ENCODE data around the gene EHD4.

Gene EHD4

DNA sequence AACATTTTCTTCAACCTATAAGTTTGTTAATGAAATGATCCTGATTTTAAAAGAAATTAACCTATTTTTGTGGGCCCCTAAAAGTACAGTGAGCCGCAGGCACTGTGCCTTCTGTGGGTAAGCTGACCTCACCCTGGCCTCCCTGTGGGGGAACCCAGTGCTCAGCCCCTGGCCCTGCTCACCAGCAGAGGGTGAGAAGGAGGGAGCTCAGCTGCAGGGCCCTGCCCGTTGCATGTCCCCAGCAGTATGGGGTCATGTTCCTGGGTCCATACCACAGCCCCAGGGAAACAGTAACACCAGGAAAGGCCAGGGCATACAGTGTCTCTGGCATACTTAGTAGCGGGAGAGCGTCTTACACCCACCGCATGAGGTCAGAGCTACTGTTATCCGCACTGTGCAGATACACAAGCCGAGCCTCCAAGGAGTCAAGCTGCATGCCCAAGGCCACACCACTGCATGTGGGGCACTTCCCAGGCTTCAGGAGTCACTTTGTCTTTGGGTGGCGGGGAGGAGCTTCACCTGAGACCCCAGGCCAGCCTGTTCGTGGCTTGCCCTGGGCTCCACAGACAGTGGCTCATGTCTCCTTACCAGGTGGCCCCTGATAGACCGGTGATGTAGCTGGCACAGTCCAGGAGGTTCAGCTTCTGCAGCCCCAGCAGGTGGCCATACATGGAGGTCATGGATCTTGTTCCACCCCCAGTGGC, 22.6 kb upstream of the EHD4 start:
- no peak for DNase-seq (ENCODE audit: low read depth, low spot score)

DNA sequence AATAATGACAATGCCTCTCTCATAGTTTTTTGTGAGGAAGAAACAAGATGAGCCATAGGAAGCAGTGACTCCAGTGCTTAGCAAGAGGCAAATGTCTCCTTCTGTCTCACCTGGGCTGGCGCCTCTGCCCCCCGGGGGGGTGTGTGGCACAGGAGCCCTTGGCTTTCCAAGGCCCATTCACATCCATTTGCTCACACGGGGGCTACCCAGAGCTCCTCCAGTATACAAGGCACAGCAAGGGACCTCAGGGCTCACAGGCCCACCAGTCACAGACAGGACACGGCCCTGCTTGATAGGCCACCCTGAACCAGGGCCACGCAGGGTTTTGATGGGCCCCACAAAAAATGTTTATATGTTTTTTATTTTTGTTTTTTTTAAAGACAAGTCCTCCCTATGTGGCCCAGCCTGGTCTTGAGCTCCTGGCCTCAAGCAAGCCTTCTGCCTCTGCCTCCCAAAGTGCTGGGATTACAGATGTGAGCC, 21.9 kb upstream of the EHD4 start:
- no peak for DNase-seq (ENCODE audit: low read depth, low spot score)

DNA sequence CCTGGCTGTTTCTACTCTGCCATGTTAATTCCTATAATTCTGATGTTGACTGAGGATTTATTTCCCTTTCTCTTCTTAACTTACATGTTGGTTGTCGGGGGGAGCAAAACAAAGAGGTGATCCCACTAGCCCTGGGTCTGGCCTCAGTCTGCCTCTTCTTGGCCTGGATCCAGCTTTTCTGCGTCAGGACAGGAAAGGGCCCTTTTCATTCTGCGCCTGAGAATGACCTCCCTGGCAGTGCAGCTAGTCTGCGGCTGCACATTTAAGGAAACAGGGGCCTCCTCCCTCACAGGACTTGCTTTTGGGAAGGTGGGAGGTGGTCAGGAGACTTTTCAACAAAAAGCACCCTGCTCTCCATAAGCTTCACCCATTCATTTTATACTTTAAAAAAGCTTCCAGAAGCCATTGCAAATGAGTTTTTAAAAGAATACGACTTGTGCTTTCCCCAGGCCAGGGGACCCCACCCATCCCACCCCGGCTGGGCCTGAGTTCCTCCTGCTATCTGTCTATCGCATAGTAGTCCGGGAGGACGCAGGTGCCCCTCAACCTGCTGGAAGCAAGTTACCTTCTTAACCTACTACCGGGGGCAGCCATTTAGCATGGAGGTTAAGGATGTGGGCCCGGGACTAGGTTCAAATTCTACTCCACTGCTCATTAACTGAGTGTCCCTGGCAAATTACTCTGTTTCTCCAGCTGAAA, 21.3 kb upstream of the EHD4 start:
- DNase-seq (ENCODE audit: low read depth, low spot score), result no peak

DNA sequence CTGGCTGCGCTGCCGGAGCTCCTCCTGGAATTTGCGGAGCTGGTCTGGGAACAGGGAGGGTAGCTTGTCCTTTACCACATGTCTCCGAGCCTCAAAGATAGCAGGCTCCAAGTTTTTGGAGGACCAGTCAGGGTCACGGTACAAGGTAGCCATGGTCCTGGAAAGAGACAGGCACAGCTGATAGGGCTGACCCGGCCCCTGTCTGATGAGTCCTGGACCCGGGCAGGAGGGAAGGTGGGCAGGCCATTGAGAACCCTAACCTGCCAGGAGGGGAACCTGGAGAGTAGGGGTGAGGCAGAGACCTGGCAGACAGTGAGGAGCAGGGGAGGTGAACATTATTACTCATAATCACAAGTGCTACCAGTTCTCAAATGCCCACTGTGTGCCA, 20.4 kb upstream of the EHD4 start:
- no peak for DNase-seq (ENCODE audit: low read depth, low spot score)

DNA sequence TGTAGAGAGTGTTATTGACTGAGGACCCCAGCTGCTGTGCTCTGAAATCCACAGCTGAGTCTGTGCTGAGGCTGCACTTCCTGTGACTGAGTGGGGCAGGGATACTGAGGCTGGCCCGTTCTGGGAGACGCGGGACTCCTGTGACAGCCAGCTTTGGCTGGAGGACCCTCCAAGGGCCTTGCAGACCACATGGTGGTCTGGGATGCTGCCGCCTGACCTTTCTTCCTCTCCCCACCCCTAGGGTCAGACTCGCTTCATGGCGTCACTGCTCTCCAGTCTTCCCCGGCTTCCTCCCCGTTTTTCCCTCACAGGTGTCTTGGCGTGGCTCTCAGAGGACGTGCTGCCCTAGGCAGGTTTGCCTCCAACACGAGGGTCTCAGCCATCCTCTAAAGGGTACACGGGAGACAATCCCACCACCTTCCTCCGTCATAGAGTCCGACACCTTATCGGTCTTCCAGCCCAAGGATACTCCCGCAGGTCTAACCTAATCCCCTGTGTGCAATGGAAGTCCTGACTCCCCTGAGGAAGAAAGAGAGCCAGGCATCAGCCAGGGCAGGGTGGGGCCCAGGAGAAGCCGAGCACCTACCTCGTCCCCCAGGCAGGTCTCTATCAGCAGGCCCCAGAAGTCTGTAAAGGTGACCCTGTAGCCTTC, 19.9 kb upstream of the EHD4 start:
- DNase-seq (ENCODE audit: low read depth, low spot score), result no peak

DNA sequence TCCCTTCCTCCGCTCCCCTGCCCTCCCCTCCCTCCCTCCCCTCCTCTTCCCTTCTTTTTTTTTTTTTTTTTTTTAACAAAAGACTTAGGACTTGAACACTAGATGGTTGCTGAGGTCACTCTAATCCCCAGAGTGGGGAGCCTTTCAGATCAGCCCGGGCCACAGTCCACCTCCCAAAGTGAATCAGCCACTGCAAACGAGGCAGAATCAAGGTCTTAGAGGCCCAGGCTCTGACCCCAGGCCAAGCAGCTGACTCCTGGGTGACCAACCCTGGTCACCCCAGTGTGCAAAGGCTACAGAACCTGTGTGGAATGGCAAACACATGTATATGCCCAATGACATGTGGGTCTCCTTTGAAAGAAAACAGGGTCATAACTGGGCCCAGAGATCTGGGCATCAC, 18.3 kb upstream of the EHD4 start:
- DNase-seq (ENCODE audit: low read depth, low spot score), result no peak

DNA sequence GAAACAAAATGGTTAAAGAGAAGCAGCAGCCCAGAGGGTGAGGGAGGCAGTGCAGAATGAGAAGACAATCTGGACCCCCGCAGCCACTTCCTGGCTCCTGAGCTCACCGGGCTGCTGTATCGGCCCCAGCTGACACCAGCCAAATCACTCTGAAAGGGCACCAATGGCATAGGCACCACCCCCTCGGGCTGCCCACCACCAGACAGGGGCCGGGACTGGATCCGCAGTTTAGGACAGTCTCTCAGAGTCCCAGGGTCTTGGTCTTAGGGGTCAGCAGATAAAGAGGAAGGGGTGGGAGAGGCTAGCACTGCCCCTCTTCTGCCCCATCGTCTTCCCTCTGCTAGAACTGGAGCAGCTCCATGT, 17.9 kb upstream of the EHD4 start:
- DNase-seq (ENCODE audit: low read depth, low spot score), result no peak

DNA sequence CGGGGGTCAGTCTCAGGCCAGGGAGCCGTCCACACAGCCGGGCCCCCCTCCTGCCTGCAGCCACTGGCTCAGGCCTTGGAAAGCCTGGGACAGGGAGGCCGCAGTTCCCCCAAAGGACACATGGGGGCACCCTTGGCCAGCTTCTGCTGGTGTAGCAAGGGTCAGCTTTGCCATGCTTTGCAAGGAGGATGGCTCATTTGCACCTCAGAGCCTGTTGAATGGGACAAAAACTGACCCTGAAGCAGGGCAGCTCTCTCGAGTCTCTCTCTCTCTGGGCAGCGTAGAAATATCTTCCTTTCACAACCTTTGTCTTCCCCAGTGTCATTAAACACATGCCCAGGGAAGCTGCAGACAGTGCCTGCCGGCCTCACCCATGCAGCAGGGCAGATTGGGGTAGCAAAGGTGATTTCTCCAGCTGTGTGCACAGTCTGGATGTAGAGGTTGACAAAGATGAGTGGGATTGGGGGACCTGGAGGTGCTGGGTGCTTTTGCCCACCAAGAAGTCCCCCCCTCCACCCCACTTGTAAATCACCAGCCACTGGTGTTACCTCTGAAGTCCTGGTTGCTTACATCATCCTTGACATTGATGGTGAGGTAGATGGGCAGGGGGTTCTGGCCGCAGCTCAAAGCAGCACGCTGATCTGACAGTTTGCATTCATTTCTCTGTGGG, 17.4 kb upstream of the EHD4 start:
- DNase-seq (ENCODE audit: low read depth, low spot score), result peak; percentile 74

DNA sequence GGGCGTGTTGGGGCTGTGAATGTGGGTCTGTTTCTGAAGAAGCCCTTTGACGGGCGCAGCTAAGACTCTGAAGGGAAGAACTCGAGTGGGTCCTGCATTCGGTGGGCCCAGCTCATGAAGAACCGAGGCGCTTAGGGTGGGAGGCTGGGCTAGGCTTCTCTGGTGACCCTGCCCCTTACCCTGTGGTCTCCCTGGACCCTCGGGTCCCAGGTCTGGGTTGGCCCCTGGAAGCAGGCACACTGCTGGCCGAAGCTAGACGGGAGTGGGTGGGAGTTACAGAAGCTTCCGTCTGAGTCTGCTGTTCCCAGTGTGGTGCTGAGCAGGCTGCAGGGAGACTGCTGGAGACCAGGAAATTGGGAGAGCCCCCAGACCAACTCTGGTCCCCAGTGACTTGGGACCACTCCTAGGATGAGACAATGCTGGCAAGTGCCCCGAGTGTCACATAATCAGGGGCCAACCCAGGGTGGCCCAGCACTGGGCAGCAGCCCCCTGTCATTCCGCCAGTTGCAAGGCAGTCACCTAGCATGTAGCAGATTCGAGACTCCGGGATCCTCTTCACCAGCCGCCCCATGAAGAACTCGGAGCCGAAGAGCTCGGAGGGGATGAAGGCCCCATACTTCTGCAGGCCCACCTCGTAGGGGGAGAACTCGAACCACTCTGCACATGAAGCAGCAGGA, 16.7 kb upstream of the EHD4 start:
- no peak for DNase-seq (ENCODE audit: low read depth, low spot score)

DNA sequence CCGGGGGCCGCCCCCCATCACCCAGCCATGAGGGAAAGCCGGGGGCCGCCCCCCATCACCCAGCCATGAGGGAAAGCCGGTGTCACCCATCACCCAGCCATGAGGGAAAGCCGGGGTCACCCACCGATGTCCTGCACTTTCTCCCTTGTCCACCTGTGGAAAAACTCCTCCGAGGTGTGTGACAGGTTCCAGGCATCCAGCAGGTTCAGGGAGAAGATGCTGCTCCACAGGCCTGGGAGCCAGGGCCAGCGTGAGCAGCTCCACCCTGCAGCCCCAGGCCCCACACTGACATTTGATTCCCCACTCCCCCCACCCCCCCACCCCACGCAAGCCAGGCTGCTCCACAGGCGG, 15.5 kb upstream of the EHD4 start:
- no peak for DNase-seq (ENCODE audit: low read depth, low spot score)

DNA sequence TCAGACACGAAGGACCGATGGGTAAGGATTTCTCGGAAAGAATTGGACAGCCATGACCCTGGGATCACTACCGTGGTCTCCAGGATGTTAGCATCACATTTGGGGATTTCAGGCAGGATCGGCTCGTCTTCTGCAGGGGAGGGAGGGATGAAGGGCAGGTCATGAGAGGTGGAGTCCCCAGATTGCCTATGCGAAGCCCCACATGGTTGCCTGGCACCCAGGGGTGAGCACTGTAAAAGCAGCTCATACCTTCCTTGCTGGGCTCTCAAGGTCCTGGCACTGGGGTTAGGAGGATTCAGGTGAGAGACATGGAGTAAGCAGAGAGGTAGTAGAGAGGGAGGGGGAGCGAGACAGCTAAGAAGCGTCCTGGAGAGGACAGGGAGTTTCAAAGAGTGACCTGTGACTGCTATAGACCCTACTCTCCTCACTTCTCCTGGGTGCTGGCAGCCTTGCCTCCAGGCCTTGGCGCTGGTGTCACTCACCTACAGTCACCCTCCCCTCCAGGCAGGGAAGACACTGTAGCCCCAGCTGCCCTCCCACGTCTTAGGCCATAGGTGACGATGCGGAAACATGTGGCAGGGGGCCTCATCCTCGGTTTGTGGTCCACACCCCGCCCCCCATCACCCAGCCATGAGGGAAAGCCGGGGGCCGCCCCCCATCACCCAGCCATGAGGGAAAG, 15.0 kb upstream of the EHD4 start:
- no peak for DNase-seq (ENCODE audit: low read depth, low spot score)

DNA sequence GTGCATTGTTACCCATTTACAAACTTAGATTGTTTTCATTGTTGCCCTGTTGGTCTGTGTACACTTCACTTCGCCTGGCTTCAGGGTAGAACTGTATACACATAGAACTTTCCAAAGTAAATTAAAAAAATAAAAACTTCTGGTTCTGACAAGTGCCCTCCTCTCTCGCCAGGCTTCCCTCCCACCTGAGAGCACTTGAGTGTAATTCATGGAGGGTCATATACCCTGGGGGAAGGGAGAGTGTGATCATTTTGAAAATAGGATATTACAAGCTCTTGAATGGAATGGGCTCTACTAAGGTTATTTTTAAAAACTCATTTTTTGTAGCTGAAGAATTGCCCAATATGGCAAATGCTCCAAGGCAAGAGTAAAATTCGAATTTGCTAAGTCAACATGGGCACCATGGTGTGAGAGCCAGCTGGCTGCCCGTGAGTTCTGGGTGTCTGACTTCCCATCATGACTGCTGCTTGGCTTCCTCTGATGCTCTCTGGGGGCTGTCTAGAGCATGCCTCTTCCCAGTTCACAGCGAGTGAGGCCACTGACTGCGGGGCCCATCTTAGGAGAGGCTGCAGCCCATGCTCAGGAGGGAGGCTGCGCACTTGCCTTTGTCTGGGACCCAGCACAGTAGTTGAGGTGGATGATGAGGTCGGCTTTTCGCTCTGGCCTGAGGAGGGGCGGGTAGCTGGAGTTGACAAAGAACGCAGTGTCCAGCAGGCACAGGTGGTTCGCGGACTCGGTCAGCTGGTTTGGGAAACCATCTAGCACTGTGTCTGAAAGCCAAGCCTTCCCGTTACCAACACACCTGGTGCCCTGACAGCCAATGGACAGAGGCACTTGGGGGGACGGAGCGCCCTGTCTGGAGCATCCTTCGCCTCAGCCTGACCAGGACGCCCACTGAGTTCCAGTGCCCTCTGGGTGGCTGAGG, 13.1 kb upstream of the EHD4 start:
- DNase-seq (ENCODE audit: low read depth, low spot score), result no peak

DNA sequence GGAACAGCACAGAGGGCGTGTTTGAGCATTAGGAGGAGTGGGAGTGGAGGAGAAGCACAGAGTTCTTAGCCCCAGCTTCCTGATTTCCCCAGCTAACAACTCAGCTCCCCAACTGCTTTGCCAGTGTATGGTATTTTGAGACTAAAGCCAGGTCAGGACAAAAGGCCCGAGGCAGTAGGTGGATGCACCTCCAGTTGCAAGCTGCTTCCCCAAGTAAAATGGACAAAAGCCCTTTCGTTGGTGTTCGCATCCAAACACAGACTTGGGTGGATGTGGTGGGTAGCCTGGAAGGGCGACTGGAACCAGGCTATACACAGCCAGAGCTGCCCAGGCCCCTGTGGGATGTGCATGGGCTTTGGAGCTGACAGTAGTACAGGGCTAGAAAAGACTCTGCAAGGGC, 12.3 kb upstream of the EHD4 start:
- no peak for DNase-seq (ENCODE audit: low read depth, low spot score)

DNA sequence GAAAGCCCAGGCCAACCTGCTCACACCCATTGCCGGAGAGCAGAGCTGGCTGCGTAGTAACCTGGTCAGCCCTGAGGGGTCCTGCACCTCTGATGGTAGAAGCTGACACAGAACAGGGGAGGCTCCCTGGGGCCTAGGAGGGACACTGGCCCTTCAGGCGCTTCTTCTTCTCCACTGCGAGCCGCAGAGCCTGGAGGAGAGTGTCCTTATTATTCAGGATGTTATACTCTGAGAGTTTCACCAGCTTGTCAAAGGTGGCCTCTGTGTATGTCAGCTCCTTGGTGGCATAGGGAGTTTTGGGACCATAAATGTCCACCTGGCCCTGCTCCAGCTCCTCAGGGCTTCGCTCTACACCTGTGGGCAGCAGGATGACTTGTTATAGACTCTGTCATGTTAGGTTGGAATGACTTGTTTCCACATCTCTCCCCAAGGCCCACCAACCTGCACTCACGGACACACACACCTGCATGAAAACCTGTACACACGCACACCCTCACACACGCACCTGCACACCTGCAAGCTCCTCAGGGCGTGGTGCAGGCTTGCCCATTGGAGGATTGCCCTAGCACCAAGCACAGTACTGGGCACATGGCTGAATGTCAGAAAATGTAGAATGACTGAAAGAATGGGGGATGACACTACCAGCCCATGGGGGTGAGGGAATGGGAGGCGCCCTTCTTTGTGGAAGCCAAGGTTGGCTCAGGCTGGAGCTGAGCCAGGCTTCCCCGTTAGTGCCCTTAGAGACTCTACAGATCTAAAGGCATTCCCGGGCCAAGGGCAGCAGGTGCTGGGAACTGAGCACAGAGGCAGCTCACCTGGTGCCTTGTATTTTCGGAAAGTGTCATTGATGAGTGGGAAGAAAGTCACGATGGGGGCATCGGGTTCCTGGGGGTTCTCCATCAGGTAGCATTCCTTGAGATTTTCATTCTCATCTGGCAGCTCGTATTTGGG, 11.5 kb upstream of the EHD4 start:
- DNase-seq (ENCODE audit: low read depth, low spot score), result no peak

DNA sequence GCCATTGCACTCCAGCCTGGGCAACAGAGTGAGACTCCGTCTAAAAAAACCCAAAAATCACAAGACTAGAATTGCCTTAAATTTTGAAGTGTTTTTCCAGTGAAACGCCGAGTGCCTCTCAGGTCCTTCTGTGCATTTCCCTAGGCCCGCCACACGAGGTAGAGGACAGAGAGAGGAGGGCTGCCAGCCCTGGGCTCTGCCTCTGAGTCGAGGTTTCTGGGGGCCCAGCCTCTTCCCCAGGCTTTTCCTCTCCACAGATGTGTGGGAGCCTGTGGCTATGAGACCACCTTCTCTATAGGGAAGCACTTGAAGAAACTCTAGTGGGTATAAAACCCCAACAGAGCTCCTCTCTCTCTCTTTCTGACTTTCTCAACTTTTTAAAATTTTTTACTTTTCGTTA, 10.9 kb upstream of the EHD4 start:
- DNase-seq (ENCODE audit: low read depth, low spot score), result no peak

DNA sequence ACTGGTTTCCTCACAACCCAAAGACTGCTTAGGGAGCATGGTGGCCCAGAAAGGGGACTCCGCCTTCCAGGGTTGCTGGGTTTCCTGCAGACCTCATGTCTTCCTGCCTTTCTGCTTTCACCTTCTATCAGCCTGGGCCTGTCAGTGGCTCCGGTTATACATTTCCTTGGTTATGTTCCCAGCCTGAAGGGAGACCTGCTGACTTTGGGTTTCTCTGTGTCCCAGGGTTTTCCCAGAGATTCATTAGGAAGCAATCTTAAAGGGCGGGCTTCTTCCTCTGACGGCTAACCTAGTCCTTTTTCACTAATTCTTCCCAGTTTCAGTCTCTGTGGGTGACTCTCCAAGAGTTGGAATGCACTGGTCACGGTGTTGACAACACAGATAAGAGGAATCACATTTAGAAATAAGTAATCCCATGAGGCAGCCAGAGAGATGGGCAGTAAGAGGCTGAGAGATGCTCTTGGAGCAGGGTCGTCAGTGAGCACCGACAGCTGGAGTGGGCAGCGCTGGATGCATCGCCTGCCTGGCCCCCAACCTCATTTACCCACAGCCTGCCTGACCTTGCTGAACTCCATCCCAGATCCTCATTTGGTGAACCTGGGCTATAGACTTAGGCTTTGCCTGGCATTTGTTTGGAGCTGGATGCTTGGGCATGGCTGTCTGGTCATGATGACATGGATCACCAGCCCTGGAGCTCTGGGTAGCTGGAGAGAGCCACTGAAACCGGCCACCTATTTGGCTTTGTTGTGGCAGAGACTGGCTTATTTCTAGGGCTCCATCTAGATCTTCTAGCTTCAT, 10.0 kb upstream of the EHD4 start:
- no peak for DNase-seq (ENCODE audit: low read depth, low spot score)

DNA sequence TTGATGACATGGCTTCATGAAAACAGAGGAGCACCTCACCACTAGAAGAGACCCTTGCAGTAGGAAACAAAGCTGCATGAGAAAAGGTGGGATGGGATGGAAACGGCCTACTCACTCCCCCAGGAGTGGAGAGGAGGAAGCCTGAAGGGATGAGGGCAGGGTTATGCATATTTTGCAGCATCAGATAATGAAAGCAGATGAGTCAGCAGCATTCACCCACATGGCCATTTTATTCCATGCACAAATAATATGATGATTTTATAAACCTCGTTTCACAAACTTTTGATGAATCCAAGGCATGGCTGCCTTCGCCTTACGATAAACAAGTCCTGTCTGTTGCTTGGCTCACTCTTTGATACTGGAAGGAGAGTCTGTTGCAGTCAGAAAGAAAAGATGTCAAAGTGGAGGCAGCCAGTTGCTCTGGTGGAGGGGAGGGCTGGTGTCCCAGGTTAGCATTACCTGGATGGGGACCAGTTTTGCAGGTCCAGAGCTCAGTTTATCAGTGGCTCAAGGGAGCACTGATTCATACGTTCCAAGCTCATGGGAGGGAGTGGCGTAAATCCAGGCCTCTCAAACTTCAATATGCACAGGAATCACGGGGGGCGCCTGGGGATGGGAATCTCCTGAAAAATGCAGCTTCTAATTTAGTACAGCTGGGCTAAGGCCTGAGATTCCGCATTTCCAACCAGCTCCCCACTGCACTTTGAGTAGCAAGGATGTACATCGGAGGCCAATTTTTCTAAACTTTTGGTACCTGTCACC, 9.2 kb upstream of the EHD4 start:
- DNase-seq (ENCODE audit: low read depth, low spot score), result no peak
